GM18517 (cell line): ENCODE results near the gene FNDC3B.

ENCODE experiments used
- ATAC-seq: cut with Tn5 transposase; IDR thresholded peaks from one replicate; pipeline ENCODE4 v1.9.1; 2021; ENCODE audit warnings: mild to moderate bottlenecking, moderate library complexity; ENCODE audit not compliant: unreplicated experiment

FNDC3B gene

DNA sequence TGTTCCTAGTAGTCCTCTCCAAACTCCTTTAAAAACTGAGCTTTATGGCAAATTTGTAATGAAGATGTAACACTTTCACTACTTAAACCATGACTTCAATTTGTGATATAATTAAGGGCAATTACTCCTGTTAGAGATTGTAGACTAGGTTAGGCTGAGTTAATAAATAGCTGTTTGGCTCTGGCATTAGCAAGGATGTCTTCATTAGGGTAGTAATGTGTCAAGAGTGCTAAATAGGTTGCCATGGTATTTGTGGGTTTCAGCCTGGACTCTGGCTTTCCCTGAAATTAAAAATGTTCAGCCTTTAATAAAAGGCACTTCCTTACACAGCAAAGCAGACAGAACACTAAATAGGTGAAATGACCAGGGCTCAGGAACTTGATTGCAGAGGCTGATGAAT is 337.0 kb downstream of the FNDC3B start:
- ATAC-seq: no peak

DNA sequence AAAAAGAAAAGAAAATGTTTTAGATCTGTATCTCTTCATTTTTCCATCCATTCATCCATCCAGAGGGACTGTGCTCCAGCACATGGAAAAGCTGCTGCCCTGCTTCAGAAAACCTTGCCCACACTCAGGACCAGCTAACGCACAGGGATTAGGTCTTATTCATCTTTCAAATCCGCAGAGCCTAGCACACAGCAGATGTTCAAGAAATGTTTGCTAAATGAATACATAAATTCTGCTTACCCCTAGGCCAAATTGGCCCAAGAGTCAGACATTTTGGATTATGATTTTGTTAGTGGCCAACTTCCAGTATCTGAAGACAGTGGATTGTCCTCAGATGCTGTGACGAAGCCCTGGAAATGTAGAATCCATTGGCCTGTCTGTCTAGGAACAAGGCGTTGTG is 337.5 kb downstream of the FNDC3B start:
- no peak for ATAC-seq

DNA sequence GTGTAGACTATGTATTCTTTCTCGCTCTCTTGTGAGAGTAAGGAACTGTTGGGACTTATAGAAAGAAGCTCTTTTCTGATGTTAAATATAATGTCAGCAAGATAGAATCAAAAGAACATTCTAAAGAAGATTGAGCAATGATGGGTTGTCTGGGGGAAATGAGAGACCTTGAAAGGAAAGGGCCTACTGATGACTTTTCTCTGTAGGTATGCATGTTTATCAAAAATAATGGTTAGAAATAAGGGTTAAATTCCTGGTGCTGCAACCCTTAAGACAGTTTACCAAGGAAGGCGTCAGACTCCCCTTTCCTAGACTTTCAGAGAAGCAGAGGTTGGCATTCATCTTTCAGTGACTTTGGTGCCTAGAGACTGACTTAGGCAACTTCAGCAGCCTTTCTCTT is 339.1 kb downstream of the FNDC3B start:
- no peak for ATAC-seq

DNA sequence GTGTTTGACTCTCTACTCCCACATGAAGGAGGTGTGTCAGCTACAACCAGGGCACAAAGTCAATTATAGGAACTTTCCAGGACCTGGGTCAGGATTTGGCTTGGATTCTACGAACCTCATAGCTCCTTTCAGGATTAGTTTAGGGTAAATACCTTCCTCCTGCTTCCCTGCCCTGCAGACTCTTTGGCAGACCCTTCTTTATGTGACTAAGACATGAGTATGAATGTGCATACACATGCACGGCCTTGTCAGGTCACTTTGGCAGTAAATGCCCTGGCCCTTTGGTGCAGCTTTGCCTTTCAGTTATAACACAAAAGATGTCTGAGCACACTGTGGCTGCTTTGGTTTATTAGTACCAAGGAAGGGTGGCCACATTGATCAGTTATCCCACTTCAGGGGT is 340.0 kb downstream of the FNDC3B start:
- ATAC-seq: no peak

DNA sequence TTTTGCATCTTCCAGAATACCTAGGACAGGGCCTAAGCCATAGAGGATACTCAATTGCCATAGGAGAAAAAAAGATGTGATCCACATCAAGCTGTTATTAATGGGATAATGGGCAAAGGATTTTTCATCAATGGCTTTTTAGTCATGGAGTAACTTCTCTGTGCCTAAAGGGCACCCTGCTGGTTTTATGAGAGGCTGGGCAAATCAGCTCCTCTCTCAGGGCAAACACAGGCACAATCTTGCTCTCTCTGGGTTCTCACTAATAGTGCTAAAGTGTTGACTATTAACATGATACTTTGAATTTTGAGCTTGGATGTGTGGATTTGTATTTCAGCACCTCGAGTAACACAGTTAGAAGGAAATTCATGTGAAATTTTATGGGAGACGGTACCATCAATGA is 341.3 kb downstream of the FNDC3B start:
- ATAC-seq: no peak

DNA sequence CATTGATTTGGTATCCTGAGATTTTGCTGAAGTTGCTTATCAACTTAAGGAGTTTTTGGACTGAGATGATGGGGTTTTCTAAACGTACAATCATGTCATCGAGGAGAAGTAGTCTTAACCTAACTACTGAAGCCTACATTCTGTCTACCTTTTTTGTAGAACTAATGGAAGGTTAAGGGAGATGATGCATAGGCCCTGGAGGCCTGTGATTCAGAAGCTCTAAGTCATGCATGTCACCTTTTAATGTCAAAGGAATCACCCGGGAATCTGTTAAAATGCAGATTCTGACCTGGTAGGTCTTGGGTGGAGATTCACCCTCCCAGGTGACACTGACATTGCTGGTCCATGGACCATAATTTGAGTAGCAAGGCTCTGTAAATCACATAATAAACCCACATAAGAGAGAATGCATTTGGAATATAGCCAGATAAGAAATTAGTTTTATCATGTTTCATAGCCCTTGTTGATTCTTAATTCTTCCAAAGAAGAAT is 344.0 kb downstream of the FNDC3B start:
- ATAC-seq: no peak

DNA sequence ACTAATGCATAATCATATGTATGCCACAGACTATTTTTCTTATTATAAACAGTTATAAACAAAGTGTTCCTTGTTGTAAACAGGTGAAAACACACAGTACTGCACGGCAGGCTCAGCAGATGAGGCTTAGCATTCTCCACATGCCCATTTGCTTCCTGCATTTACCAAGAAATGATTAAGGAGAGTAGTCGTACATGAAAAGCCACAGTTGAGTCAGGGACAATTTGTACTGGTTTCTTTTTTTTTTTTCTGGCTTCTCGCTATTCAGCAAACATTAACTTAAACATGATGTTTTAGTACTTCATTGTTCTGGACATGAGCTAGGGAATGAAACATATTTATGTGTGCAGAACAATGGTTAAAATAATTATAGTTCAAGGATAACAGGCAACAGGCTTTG is 345.5 kb downstream of the FNDC3B start:
- no peak for ATAC-seq

DNA sequence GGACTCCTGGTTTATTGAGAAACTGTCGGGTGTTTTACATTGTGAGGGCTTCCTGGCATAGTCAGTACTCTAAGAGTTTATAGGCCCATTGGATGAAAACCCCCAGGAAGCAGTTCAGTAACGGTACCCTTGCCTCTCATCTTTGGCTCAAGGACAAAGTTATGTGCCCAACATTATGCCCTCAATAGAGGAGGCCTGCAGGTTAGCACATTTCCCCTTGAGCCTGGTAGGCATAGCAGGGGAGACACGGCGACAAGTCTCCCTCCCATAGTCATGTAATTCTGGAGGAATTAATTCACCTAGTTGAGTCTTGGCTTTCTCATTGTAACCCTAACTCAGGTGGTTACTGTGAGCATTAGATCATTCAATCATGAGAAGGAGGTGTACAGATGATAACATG is 348.4 kb downstream of the FNDC3B start:
- ATAC-seq: no peak

DNA sequence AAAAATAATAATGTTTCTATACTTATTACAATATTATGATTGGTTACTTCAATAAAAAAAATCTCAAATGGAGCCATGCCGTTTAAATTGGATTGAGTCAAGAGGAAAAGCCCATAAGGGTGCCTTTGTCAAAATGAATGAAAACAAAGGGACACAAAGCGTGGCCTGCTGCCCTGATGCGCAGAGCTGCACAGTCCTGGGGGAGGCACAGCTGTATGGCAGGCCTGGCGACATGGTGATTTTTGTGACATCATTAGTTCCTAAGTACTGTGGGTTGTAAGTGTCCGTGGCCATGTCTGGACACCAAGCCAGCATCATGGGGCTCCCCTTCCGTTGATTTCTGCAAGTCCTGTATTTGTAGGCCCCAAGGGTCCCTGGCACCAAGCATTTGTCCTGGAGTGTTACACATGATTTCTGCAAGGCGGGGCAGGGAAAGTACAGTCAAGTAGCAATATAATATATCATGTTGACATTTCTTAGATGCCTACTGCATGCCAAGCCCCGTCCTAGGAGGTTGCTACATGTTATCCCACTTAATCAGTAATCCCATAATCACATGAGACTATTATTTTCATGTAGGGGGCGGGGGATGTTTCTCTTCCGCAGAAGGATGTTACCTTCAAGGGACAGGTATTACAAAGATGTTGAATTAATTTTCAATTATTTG is 349.2 kb downstream of the FNDC3B start:
- ATAC-seq: no peak

DNA sequence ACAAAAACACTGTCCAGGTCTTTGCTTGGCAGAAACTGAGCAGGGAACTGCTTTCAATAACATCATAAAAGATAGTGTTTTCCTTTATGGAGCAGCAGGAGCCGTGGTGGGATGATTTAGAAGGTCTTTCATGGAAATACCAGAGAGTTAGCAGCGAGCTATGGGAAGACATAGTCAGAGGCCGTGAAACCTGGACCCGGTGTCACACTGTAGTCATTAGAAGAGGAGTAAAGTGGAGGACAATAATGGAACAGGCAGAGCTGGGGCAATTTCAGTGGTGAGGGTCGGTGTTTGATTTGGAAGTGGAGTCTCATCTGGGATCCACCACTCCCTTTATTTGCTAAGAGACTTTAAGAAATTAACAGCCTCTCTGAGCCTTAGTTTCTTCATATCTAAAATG is 351.4 kb downstream of the FNDC3B start:
- no peak for ATAC-seq

DNA sequence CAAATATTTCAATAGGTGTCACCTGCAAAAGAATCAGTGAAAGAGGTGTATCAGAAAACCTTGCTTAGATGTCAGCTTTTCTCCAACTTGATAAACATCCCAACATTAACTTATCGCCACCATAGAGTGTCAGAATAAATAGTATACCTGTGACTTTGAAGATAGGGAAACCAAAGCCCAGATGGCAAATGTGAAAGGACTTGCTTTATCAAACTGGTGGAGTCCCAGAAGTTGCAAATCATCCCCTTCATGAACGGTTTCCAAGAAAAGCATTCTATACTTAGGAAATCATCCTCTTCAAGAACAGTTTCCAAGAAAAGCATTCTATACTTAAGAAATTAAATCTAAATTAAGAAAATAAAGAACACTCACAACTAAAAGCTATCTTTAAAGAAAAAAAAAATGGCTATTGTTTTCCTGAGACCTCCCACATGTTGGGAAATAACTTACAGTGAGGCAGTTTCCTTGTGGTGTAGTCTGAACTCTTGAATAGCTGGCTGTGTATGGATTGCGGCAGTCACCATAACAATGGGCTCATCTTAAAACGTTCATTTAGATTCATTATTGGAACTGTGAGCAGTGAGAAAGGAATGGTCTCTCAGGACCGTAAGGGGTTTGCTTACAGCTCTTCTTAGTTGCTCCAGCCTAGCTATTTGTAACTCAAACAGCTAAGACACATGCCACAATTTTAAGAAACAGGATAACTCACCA is 352.4 kb downstream of the FNDC3B start:
- ATAC-seq: no peak

DNA sequence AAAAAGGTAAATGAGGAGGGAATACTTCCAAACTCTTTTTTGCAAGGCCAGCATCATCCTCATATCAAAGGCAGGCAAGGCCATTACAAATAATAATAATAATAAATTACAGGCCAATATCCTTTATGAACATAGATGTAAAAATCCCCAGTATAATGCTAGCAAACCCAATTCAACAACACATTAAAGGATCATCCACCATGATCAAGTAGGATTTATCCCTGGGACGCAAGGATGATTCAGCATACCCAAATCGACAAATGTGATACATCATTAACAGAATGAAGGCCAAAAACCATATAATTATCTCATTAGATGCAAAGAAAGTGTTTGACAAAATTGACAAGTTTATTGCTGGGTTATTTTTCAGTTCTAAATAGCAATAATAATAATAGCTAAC is 355.3 kb downstream of the FNDC3B start:
- ATAC-seq: no peak

DNA sequence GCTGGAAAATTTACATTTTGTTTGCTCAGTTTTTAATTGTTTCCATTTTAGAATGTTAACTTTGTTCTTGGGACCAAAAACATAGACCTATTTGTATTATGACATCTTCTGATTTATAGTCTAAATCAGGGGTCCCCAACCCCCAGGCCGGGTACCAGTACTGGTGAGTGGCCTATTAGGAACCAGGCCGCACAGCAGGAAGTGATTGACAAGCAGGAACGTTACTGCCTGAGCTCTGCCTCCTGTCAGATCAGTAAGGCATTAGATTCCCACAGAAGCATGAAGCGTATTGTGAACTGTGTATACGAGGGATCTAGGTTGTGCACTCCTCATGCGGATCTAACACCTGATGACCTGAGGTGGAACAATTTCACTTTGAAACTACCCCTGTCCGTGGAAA is 357.0 kb downstream of the FNDC3B start:
- no peak for ATAC-seq

DNA sequence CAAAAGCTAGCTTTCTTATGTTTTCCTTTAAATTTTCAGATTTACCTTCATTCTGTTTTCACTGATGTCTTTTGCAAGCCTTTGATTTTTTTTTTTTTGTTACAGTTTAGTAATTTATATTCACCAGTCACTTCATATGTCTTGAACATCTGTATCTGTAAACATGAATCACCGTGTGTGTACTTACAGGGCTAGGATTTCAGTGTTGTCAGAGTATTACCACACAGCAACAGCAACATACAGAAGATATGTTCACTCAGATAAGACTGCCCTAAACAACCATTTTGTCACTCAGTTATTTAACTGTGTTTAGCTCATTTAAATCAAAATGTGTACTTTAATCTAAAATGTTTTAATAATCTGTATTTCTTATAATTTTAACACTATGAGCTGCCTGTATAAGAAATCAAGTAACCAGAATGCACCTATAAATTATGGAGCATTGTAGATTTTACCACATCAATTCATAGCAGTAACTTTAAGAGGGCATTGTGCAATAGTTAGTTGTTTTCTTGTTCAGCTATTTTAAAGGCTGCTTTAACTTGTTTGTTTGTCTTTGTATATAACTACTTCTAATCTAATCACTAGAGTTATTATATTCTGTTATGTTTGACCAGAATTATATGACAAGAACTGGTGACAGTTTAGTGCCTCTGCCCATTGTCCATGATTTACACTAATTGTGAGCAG is 358.5 kb downstream of the FNDC3B start:
- ATAC-seq: no peak

DNA sequence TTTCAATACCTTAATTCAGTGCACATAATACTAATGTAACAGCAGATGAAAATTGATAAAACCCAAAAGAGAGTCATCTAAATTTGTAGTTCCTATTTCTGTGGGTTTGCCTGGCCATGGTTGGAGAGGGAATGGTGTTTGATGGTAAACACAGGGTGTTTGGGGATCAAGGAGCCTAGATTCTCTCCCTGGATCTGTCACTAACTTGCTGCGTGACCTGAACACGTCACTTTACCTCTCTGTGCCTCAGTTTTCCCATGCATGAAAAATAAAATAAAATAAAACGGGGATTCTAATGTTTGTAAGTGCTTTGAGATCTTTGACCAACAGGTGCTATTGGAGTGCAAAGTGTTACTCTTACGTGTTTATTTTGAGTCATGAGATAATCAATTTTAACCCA is 359.1 kb downstream of the FNDC3B start:
- ATAC-seq: no peak

DNA sequence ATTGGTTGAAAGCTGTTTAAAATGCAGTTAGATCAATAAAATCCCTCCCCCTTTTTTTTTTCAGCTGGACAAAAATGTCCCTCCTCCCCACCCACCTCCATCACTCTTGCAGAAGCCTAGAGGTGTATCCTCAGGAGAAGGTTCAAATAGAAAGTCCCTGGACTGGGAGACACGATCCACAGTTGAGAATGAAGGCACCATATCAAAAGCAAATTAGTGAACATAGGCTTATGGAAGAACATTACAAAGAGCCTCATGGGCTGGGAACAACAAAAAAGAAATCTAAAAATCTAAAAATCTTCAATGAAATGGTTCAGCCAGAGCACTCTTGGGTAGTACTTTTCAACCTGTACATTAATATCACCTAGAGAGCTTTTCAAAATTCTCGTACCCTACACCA is 362.7 kb downstream of the FNDC3B start:
- ATAC-seq: no peak

DNA sequence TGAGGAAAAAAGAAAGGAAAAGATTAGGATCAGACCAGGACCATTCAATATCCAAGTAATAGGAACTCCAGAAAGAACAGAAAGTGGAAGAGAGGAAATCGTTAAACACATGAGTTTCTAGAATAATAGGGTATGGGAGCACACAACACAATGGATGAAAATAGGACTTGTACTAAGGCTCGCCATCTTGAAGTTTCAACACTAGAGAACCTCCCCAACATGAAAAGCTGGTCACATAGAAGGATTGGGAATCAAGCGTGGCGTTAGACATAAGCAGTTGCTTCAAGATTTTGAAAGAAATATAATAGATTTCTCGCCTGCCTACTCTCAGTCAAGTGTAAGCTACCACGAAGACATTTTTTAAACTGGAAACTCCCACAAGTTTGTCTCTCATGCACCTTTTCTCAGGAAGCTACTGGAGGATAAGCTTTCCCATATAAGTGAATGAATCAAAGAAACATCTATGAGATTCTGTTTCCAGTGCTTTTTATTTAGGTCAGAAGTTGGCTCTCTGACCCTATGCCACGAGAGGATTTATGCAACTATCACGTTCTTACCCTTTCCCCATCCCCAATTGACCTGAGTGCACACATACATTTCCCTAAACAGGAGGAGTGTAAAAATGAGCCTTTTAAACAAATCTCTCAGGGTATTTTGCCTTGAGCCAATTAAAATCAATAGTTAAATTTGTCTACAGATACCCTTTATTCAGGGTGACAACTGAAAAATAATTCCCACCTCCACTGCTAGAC is 363.7 kb downstream of the FNDC3B start:
- no peak for ATAC-seq

DNA sequence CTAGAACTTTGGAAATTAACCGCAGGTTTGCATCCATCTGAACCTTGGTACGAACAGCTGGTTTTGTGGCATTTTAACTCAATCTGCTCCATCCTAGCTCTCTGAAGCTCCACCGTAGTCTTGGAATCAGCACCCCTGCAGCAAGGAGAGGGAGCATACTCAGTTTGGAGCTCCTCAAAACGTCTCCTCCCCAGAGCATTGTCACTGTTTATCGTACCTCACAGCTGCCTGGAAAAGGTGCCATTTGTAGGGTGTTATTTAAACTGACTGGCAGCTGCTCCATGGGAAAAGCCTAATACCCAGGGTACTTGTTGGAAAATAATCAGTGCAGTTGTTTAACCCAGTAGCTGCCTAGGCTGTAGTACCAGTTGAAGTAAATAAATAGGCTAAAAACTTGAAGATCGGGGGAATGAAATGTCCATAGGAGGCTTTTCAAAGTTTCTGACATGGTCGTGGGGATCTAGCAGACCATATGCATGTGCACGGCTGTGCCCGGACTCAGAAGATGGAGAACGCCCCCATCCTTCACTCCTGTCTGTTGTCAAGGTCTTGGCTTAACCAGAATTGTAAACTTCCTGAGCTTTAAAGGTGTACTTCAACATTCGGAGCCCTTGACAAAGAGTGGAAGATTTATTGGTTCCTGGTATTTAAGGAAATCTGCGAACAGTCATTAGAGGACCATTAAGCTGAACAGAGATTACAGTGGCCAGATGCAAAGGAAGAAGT is 365.0 kb downstream of the FNDC3B start:
- ATAC-seq: no peak

DNA sequence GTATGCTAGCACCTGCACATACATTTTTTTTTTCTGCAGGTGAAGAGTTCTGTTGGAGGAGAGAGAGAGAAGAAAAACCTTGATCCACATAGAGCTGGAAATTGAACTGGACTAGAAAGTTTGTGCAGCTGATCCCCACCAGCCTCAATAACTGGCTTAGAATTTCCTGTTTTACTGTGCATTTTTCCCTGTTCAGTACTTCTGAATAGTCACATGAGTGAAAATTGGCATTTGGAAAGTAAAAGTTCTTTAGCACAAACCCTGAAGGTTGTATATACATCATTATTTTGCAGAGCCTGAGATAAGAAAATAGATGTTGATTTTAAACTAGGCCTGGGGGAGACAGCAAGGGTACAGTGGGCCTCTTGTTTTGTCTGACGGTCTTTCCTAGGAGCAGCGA is 366.5 kb downstream of the FNDC3B start:
- no peak for ATAC-seq

DNA sequence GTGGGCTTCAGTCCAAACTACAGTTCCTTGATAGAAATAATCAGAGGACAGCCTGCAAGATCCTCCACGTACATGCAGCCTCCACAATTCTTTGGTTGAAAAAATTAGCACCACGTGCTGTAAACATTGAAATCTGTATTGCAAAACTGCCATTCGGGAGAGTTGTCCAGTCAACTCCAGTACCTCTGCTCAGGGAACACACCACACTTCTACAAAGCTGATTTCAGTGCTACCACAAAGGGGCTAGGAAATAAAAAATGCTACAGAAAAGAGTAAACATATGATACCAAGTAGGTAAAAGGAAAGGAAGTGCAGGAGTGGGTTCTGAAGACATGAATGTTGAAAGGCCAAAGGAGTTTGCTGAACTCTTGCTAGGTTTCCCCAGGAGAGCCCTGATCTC is 368.5 kb downstream of the FNDC3B start:
- ATAC-seq: no peak
